ENCODE measurements around the gene TGFBR1.

DNA sequence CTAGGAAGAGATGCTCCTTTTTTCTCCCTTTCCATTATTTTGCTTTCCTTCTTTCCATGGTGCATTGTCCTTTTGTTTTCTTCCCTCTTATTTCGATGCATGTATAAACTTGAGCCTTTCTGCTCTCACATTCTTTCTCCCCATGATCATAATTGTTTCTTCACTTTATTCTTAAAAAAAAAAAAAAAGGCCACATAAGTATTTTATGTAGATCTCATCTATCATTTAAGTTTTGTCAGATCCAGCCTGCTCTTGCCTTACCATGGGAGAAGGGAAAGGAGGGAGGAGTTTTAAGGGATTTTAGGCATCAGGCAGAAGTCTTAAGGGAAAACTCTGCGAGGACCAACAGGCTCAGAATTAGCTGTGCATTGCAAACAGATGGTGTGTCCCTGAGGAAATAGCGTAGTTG, 11.1 kb downstream of the TGFBR1 start:
- TF ChIP-seq, protein P1, sequence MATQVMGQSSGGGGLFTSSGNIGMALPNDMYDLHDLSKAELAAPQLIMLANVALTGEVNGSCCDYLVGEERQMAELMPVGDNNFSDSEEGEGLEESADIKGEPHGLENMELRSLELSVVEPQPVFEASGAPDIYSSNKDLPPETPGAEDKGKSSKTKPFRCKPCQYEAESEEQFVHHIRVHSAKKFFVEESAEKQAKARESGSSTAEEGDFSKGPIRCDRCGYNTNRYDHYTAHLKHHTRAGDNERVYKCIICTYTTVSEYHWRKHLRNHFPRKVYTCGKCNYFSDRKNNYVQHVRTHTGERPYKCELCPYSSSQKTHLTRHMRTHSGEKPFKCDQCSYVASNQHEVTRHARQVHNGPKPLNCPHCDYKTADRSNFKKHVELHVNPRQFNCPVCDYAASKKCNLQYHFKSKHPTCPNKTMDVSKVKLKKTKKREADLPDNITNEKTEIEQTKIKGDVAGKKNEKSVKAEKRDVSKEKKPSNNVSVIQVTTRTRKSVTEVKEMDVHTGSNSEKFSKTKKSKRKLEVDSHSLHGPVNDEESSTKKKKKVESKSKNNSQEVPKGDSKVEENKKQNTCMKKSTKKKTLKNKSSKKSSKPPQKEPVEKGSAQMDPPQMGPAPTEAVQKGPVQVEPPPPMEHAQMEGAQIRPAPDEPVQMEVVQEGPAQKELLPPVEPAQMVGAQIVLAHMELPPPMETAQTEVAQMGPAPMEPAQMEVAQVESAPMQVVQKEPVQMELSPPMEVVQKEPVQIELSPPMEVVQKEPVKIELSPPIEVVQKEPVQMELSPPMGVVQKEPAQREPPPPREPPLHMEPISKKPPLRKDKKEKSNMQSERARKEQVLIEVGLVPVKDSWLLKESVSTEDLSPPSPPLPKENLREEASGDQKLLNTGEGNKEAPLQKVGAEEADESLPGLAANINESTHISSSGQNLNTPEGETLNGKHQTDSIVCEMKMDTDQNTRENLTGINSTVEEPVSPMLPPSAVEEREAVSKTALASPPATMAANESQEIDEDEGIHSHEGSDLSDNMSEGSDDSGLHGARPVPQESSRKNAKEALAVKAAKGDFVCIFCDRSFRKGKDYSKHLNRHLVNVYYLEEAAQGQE (IDR thresholded peaks at IDR 0.05; ENCODE audit: low read depth, low read length), result no peak
- TF ChIP-seq, protein P2, sequence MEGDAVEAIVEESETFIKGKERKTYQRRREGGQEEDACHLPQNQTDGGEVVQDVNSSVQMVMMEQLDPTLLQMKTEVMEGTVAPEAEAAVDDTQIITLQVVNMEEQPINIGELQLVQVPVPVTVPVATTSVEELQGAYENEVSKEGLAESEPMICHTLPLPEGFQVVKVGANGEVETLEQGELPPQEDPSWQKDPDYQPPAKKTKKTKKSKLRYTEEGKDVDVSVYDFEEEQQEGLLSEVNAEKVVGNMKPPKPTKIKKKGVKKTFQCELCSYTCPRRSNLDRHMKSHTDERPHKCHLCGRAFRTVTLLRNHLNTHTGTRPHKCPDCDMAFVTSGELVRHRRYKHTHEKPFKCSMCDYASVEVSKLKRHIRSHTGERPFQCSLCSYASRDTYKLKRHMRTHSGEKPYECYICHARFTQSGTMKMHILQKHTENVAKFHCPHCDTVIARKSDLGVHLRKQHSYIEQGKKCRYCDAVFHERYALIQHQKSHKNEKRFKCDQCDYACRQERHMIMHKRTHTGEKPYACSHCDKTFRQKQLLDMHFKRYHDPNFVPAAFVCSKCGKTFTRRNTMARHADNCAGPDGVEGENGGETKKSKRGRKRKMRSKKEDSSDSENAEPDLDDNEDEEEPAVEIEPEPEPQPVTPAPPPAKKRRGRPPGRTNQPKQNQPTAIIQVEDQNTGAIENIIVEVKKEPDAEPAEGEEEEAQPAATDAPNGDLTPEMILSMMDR (IDR thresholded peaks at IDR 0.05), result no peak
- TF ChIP-seq POLR2AphosphoS5 (IDR thresholded peaks at IDR 0.05; ENCODE audit: low read depth, low read length) (no peak), TAF1 (IDR thresholded peaks at IDR 0.05; ENCODE audit: borderline replicate concordance, low read depth, low read length) (no peak), TCF12 (IDR thresholded peaks at IDR 0.05) (no peak), RAD21 (IDR thresholded peaks at IDR 0.05; ENCODE audit: low read length) (no peak), NRF1 (IDR thresholded peaks at IDR 0.05; ENCODE audit: low read depth, low read length) (no peak), EP300 (IDR thresholded peaks at IDR 0.05; ENCODE audit: borderline replicate concordance in 1 of 2, low read depth in 1 of 2, low read length in 1 of 2) (no peak)
- TF ChIP-seq, protein P3, sequence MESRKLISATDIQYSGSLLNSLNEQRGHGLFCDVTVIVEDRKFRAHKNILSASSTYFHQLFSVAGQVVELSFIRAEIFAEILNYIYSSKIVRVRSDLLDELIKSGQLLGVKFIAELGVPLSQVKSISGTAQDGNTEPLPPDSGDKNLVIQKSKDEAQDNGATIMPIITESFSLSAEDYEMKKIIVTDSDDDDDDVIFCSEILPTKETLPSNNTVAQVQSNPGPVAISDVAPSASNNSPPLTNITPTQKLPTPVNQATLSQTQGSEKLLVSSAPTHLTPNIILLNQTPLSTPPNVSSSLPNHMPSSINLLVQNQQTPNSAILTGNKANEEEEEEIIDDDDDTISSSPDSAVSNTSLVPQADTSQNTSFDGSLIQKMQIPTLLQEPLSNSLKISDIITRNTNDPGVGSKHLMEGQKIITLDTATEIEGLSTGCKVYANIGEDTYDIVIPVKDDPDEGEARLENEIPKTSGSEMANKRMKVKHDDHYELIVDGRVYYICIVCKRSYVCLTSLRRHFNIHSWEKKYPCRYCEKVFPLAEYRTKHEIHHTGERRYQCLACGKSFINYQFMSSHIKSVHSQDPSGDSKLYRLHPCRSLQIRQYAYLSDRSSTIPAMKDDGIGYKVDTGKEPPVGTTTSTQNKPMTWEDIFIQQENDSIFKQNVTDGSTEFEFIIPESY (IDR thresholded peaks at IDR 0.05; ENCODE audit: borderline replicate concordance, low read depth), result no peak
